ENCODE data around the gene GPC6. TPM values are rescaled to one million over a fixed set of nuclear protein-coding genes. Genes with fewer than 3 reads are reported as not detected.

Gene GPC6
- total RNA-seq, 2 donors from 2014 or later: 3.4 to 5.3 TPM

DNA sequence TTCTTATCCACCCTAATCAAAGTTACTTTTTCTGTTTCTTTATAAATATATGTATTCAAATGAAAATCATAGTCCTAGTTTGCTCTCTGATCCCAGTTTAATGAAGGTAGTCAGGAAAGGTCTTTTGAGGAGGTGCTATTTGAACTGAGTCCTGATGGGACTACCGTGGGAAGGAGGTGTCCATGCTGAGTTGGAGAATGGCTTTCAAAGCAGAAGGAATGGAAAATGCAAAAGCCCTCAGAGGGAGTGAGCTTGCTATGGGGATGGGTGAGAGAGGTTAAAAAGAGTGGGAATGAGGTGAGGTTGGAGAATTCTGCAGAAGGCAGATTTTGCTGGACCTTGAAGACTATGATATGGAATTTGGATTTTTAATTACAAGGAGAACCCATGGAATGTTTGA lies 193.6 kb downstream of the GPC6 start:
- TF ChIP-seq, protein P1, sequence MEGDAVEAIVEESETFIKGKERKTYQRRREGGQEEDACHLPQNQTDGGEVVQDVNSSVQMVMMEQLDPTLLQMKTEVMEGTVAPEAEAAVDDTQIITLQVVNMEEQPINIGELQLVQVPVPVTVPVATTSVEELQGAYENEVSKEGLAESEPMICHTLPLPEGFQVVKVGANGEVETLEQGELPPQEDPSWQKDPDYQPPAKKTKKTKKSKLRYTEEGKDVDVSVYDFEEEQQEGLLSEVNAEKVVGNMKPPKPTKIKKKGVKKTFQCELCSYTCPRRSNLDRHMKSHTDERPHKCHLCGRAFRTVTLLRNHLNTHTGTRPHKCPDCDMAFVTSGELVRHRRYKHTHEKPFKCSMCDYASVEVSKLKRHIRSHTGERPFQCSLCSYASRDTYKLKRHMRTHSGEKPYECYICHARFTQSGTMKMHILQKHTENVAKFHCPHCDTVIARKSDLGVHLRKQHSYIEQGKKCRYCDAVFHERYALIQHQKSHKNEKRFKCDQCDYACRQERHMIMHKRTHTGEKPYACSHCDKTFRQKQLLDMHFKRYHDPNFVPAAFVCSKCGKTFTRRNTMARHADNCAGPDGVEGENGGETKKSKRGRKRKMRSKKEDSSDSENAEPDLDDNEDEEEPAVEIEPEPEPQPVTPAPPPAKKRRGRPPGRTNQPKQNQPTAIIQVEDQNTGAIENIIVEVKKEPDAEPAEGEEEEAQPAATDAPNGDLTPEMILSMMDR (IDR thresholded peaks at IDR 0.05): no peak
- TF ChIP-seq POLR2A (IDR thresholded peaks at IDR 0.05): no peak
- TF ChIP-seq POLR2AphosphoS5 (IDR thresholded peaks at IDR 0.05): no peak
- Histone ChIP-seq H3K4me3 (no peak overlapping the region), H3K27me3 (replicated peaks; ENCODE audit: insufficient read depth) (no peaks in the 10 kb centered on the region), H3K9me3 (no peaks in the 10 kb centered on the region), H3K27ac (no peak overlapping the region), H3K4me1 (replicated peaks) (no peaks in the 10 kb centered on the region), H3K36me3 (no peaks in the 10 kb centered on the region)
- 65% methylated on average over 1 of the region's 1 CpG for WGBS
- no peak for DNase-seq (ENCODE audit: low spot score)
- intact Hi-C loops (cut with DNase I): no loop called here

DNA sequence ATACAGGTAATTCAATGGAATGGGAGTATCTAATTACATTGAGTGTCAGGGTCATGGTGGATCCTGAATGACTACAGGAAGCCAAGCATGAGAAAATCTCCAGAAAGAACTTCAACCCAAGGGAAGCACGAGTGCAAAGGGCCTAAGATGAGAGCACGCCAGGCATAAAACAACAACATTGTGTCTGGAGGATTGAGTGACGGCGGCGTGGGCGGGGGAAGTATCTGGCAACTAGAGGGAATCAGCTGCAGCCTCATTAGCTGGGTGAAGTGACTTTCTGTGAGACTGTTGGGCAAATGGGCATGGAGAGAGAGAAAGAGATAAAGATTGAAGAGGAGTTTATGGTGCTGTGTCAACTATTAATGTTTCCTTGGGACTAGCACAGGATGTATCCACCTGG lies 194.3 kb downstream of the GPC6 start:
- TF ChIP-seq POLR2A (IDR thresholded peaks at IDR 0.05): no peak
- no peak for TF ChIP-seq POLR2AphosphoS5 (IDR thresholded peaks at IDR 0.05)
- TF ChIP-seq, protein P1 (IDR thresholded peaks at IDR 0.05): no peak
- Histone ChIP-seq H3K4me1 (replicated peaks) (no peaks in the 10 kb centered on the region), H3K27ac (no peak overlapping the region), H3K27me3 (replicated peaks; ENCODE audit: insufficient read depth) (no peaks in the 10 kb centered on the region), H3K4me3 (no peak overlapping the region), H3K36me3 (no peaks in the 10 kb centered on the region), H3K9me3 (no peaks in the 10 kb centered on the region)
- intact Hi-C loops (cut with DNase I): no loop called here
- WGBS: 86% methylated on average over 6 of the region's 6 CpGs
- no peak for DNase-seq (ENCODE audit: low spot score)

DNA sequence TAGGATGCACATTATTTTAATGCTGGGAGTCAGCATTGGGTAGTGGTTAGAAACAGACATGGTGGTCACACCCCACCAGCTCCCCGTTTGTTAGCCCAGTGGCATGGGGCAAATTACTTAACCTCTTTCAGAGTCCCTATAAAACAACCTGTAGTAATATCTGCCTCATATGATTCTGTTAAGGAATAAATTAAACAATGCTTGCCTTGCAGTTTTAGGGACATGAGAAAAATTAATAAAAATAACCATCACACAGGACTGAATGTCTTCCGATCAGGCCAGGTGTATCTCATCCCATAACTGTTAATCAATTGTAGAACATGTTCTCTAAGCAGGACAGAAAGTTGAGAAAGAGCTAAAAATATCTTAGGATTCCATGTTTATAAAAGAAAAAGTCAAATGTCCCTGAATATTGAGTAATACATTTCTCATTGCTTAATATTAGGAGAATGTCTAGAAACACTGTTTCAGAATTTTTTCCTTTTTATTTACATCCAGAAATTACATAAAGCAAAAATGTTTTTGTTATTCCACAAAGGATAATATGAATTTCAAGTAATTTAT lies 196.5 kb downstream of the GPC6 start:
- no peaks in the 10 kb centered on the region for H3K27me3 ChIP-seq (replicated peaks; ENCODE audit: insufficient read depth)
- no peak overlapping the region for H3K4me3 ChIP-seq
- no peaks in the 10 kb centered on the region for H3K9me3 ChIP-seq
- TF ChIP-seq POLR2AphosphoS5 (IDR thresholded peaks at IDR 0.05): no peak
- TF ChIP-seq, protein P1 (IDR thresholded peaks at IDR 0.05): no peak
- TF ChIP-seq POLR2A (IDR thresholded peaks at IDR 0.05): no peak
- 82% methylated on average over 2 of the region's 2 CpGs for WGBS
- H3K27ac ChIP-seq: no peak overlapping the region
- no peaks in the 10 kb centered on the region for H3K36me3 ChIP-seq
- no peak for DNase-seq (ENCODE audit: low spot score)
- H3K4me1 ChIP-seq (replicated peaks): no peaks in the 10 kb centered on the region
- intact Hi-C loops (cut with DNase I): no loop called here

DNA sequence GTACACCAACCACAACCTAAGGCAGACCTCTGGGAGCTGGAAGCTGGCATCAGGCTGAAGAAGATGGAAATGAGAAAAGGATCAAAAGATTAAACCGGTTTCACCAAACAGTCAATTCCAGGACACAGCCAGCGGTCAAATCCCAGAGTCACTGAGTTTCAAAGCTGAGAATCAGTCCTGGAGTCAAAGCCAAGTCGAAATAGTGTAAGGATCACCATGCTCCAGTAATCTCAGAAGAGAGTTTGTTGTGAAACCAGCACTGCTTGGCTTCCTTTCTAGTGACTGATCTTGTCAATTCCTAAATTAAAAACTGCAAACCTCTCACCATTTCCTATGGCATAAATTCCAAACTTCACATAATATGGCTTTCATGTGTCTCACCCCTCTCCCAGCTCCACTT lies 198.8 kb downstream of the GPC6 start:
- no peak for TF ChIP-seq POLR2AphosphoS5 (IDR thresholded peaks at IDR 0.05)
- no peak for TF ChIP-seq POLR2A (IDR thresholded peaks at IDR 0.05)
- TF ChIP-seq, protein P1 (IDR thresholded peaks at IDR 0.05): no peak
- Histone ChIP-seq H3K36me3 (no peaks in the 10 kb centered on the region), H3K27ac (no peak overlapping the region), H3K4me1 (replicated peaks) (no peaks in the 10 kb centered on the region), H3K4me3 (no peak overlapping the region), H3K9me3 (no peaks in the 10 kb centered on the region), H3K27me3 (replicated peaks; ENCODE audit: insufficient read depth) (no peaks in the 10 kb centered on the region)
- intact Hi-C loops (cut with DNase I): no loop called here
- DNase-seq (ENCODE audit: low spot score): no peak
- 76% methylated on average over 3 of the region's 3 CpGs for WGBS

DNA sequence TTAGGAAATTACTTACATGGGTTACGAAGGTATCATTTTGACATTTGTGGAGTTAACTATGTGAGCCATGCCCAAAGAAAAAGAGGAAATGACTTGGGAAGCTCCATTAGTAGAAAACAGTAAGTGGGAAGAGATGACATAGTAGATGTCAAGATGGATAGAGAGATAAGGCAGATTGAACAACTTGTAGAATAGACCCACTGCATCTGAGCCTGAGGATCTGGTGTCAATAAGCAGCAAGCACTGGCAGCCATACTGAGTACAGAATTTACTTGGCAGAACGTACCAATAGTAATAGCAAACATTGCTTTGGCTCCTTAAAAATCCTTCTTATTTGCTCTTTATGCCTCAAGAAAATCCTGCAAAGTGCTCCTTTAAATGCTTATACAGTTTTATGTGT lies 203.8 kb downstream of the GPC6 start:
- intact Hi-C loops (cut with DNase I): no loop called here
- Histone ChIP-seq H3K4me1 (replicated peaks) (no peaks in the 10 kb centered on the region), H3K9me3 (no peaks in the 10 kb centered on the region), H3K27me3 (replicated peaks; ENCODE audit: insufficient read depth) (no peaks in the 10 kb centered on the region), H3K36me3 (no peaks in the 10 kb centered on the region), H3K4me3 (no peak overlapping the region), H3K27ac (no peak overlapping the region)
- DNase-seq (ENCODE audit: low spot score): no peak
- TF ChIP-seq, protein P1 (IDR thresholded peaks at IDR 0.05): no peak
- TF ChIP-seq POLR2A (IDR thresholded peaks at IDR 0.05) (no peak), POLR2AphosphoS5 (IDR thresholded peaks at IDR 0.05) (no peak)
- 66% methylated on average over 2 of the region's 2 CpGs for WGBS
